GM12878 (cell line): ENCODE data around the gene AGAP1. TPM values are rescaled to one million over a fixed set of nuclear protein-coding genes. Genes with fewer than 3 reads are reported as not detected.

Experiments
- ATAC-seq: fragments of 200-7000 bp; cut with Tn5 transposase; 3 replicates; pipeline ENCODE4 v1.9.1; 2020; ENCODE audit warnings: mild to moderate bottlenecking, moderate library complexity
- BruUV-seq: library from RNA; stranded (reverse); fragments of 400-500 nt; replicated peaks from 2 replicates; lab custom pipeline; 2021; lab: Mats Ljungman, UMichigan
- CTCF ChIA-PET: fragments of 300-600 bp; sonication (Branson Sonifier 250); formaldehyde crosslinking; extraction: SDS; loops from one replicate; lab custom pipeline; 2021; ENCODE audit warnings: inconsistent platforms; lab: Yijun Ruan, JAX
- POLR2A ChIA-PET: fragments of 350-600 bp; formaldehyde crosslinking; extraction: SDS; loops from one replicate; lab custom pipeline; 2021; ENCODE audit warnings: inconsistent platforms; lab: Charles Lee
- RAD21 ChIA-PET: fragments of 300-600 bp; sonication (Branson Sonifier 250); formaldehyde crosslinking; loops from one replicate; lab custom pipeline; 2023; ENCODE audit warnings: antibody characterized with exemption; ENCODE audit not compliant: unreplicated experiment; lab: Charles Lee
- SMC1A ChIA-PET: fragments of 300-600 bp; sonication (Branson Sonifier 250); formaldehyde crosslinking; loops from one replicate; lab custom pipeline; 2023; ENCODE audit not compliant: unreplicated experiment, uncharacterized antibody; lab: Charles Lee
- DNase-seq: peaks from one replicate; pipeline ENCODE4 v3.0.0-alpha.2; 2011; ENCODE audit warnings: low read depth, low spot score
- FAIRE-seq: peaks from 3 replicates; lab custom pipeline; 2011; peaks lifted over from hg19 to GRCh38; lab: Jason Lieb, UNC
- H2AFZ ChIP-seq: 2 replicates; pipeline ENCODE4 v1.6.0; 2011; ENCODE audit warnings: low read depth, low read length, control low read depth; ENCODE audit not compliant: control insufficient read depth
- H3K27ac ChIP-seq: 2 replicates; pipeline ENCODE4 v1.5.1; 2011; ENCODE audit warnings: control low read depth; ENCODE audit not compliant: control insufficient read depth, insufficient read depth
- H3K27me3 ChIP-seq, 2 experiments: replicated peaks in 1 of 2; 2 replicates each; pipeline versions ENCODE4 v1.6.0 to v1.6.1; 2011; ENCODE audit warnings: low read length in 1 of 2; ENCODE audit not compliant: control insufficient read depth in 2 of 2, insufficient read depth in 2 of 2
- H3K36me3 ChIP-seq, 2 experiments: 2 replicates each; pipeline ENCODE4 v1.5.1; 2011; ENCODE audit warnings: low read length in 1 of 2; ENCODE audit not compliant: control insufficient read depth in 2 of 2, insufficient read depth in 2 of 2
- H3K4me1 ChIP-seq: 2 replicates; pipeline ENCODE4 v1.6.1; 2011; ENCODE audit warnings: mild to moderate bottlenecking, low read length, moderate library complexity, mixed read lengths; ENCODE audit not compliant: control insufficient read depth, insufficient read depth
- H3K4me2 ChIP-seq: 2 replicates; pipeline ENCODE4 v1.6.0; 2011; ENCODE audit warnings: control low read depth; ENCODE audit not compliant: control insufficient read depth, insufficient read depth
- H3K4me3 ChIP-seq: fragments of 200-600 bp; sonication (generic); 2 replicates; pipeline ENCODE4 v1.5.1; 2016
- H3K79me2 ChIP-seq: 2 replicates; pipeline ENCODE4 v1.6.0; 2011; ENCODE audit warnings: low read length; ENCODE audit not compliant: control insufficient read depth, insufficient read depth
- H3K9ac ChIP-seq: 2 replicates; pipeline ENCODE4 v1.8.0; 2011; ENCODE audit warnings: low read length, control low read depth, mixed read lengths; ENCODE audit not compliant: control insufficient read depth, insufficient read depth
- H3K9me3 ChIP-seq: replicated peaks from 3 replicates; pipeline ENCODE4 v1.5.1; 2011; ENCODE audit warnings: mild to moderate bottlenecking, low read length; ENCODE audit not compliant: control insufficient read depth, insufficient read depth
- H4K20me1 ChIP-seq: 2 replicates; pipeline ENCODE4 v1.6.0; 2011; ENCODE audit not compliant: control insufficient read depth, insufficient read depth
- JUNB ChIP-seq: IDR thresholded peaks from 2 replicates; pipeline ENCODE4 v1.6.1; 2016; ENCODE audit warnings: antibody characterized with exemption, mild to moderate bottlenecking
- JUND ChIP-seq: IDR thresholded peaks from 2 replicates; pipeline ENCODE4 v1.6.1; 2012; ENCODE audit warnings: low read depth, mild to moderate bottlenecking, low read length, improper control_type of control experiment, moderate library complexity
- NBN ChIP-seq: fragments of 450-650 bp; IDR thresholded peaks from 2 replicates; pipeline ENCODE4 v1.6.1; 2016
- NRF1 ChIP-seq: conservative IDR thresholded peaks from 2 replicates; pipeline ENCODE4 v1.6.1; 2011; ENCODE audit warnings: mild to moderate bottlenecking, low read depth, low read length, improper control_type of control experiment
- POLR2AphosphoS2 ChIP-seq: IDR thresholded peaks from 2 replicates; pipeline ENCODE4 v1.6.1; 2011; ENCODE audit warnings: low read depth, mild to moderate bottlenecking, low read length, improper control_type of control experiment, moderate library complexity
- RAD21 ChIP-seq: IDR thresholded peaks from 2 replicates; pipeline ENCODE4 v1.6.1; 2011; ENCODE audit warnings: mild to moderate bottlenecking, low read depth, low read length, moderate library complexity; ENCODE audit not compliant: insufficient read depth
- SMAD5 ChIP-seq: IDR thresholded peaks from 2 replicates; pipeline ENCODE4 v1.6.1; 2016; ENCODE audit warnings: antibody characterized with exemption, low read depth
- STAT3 ChIP-seq: IDR thresholded peaks from 2 replicates; pipeline ENCODE4 v1.6.1; 2011; ENCODE audit warnings: low read depth, low read length, improper control_type of control experiment
- TBL1XR1 ChIP-seq: IDR thresholded peaks from 2 replicates; pipeline ENCODE4 v1.6.1; 2012; ENCODE audit warnings: low read depth, low read length, improper control_type of control experiment
- TCF12 ChIP-seq: IDR thresholded peaks from 2 replicates; pipeline ENCODE4 v1.6.1; 2011; ENCODE audit warnings: low read depth, mild to moderate bottlenecking, low read length
- ZNF207 ChIP-seq: fragments of 450-650 bp; IDR thresholded peaks from 2 replicates; pipeline ENCODE4 v1.6.1; 2014; ENCODE audit warnings: antibody characterized with exemption, mild to moderate bottlenecking, borderline replicate concordance
- ZSCAN29 ChIP-seq: fragments of 450-650 bp; IDR thresholded peaks from 2 replicates; pipeline ENCODE4 v1.6.1; 2017; ENCODE audit warnings: mild to moderate bottlenecking, moderate library complexity
- WGBS: methylation state at CpG from one replicate; pipeline ENCODE4 v1.1.6; 2016; ENCODE audit warnings: low lambda C conversion rate; ENCODE audit not compliant: insufficient replicate concordance, insufficient coverage; ENCODE audit errors: missing lambda C conversion rate; 5-methylcytosine and 5-hydroxymethylcytosine counted together
- in situ Hi-C: fragments of 300-500 bp; cut with MboI; formaldehyde crosslinking; loops from 9 replicates; pipeline ENCODE4 v1.14.3; 2018; ENCODE audit warnings: mixed read lengths
- intact Hi-C: fragments of 100-400 bp; cut with micrococcal nuclease; formaldehyde crosslinking; loops from one replicate; pipeline ENCODE4 v1.14.2; 2022; ENCODE audit not compliant: unreplicated experiment
- polyA plus RNA-seq, 11 experiments: library from polyadenylated mRNA; depleted of rRNA in 4 of 11; unstranded in 6 of 11; stranded (reverse) in 5 of 11; fragments of >200 nt; fragmentation: Nextera tagmentation in 4 of 11; fragmentation: Illumina TruSeq in 1 of 11; extraction: Ambion mirVana in 4 of 11; extraction: Trizol in 1 of 11; gene quantifications; 1 replicate in 1 of 11; 2 replicates in 10 of 11; pipeline versions ENCODE4 v1.2.1 to v1.2.3, GENCODE V29; 2011 to 2016; ENCODE audit warnings: inconsistent platforms in 2 of 11, missing spikeins in 2 of 11, low read depth in 1 of 11
- total RNA-seq, 4 experiments: library from RNA; depleted of rRNA in 3 of 4; stranded (reverse); fragments of >200 nt in 3 of 4; fragmentation: Illumina TruSeq in 1 of 4; extraction: Trizol in 1 of 4; gene quantifications; 2 replicates each; pipeline versions ENCODE4 v1.2.1 to v1.2.3, GENCODE V29; 2013 to 2021
- TF ChIP-seq, protein P1 (sequence below): fragments of 150-350 bp; IDR thresholded peaks from 2 replicates; pipeline ENCODE4 v1.6.1; 2016; ENCODE audit warnings: low read depth, low read length
- TF ChIP-seq, protein P2 (sequence below): fragments of 450-650 bp; IDR thresholded peaks from 2 replicates; pipeline ENCODE4 v1.6.1; 2017; ENCODE audit warnings: borderline replicate concordance
- TF ChIP-seq, protein P3 (sequence below): fragments of 450-650 bp; formaldehyde crosslinking; IDR thresholded peaks from 2 replicates; pipeline ENCODE4 v1.4.0; 2020; ENCODE audit warnings: mild to moderate bottlenecking, moderate library complexity
- TF ChIP-seq, protein P4 (sequence below): fragments of 450-650 bp; IDR thresholded peaks from 2 replicates; pipeline ENCODE4 v1.6.1; 2017; ENCODE audit warnings: low read depth, mild to moderate bottlenecking, moderate library complexity

AGAP1 gene
- total and polyA plus RNA-seq, 10 of the 15 experiments (the other 5 are each of a cell fraction or from before 2014, with no cell fraction given): 0.05 to 0.15 (median 0.06) TPM; not detected in 7

DNA sequence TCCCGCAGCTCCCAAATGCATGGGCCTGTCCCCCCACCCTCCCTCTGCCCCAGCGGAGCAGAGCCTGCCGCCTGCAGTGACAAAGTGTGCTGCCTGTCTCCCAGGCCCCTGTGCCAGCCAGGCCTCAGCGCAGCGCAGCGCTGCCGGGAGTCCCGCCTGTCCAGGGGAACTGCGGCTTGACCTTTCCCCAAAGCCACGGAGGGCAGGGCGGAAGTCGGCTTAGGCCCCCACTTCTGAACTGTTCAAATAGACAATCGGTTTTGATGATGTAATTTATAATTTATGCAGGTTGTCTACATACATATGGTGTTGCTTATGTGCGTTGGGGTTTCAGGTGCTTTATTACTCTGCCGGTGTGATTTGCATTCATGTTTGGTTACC is 667.2 kb downstream of the AGAP1 start:
- in situ Hi-C loops (no loop called here), intact Hi-C loops (no loop called here)
- SMC1A ChIA-PET: no interaction called here
- FAIRE-seq: no peak
- H3K9me3 ChIP-seq: no peaks in the 10 kb centered on the region; the same call in 2 of the 3 replicates
- peaks cover 1 to 5% of the 10 kb centered on the region in 2 experiments; a peak in 2 of 4 replicates for H3K27me3 ChIP-seq
- no peak overlapping the region for H3K4me2 ChIP-seq
- ATAC-seq: no peak
- DNase-seq: no peak
- no peaks in the 10 kb centered on the region for H3K79me2 ChIP-seq
- CTCF ChIA-PET: no interaction called here
- RAD21 ChIA-PET: no interaction called here
- H3K27ac ChIP-seq: no peak overlapping the region
- H2AFZ ChIP-seq: no peak overlapping the region
- no peak overlapping the region for H3K4me3 ChIP-seq
- no peak overlapping the region for H3K9ac ChIP-seq
- H3K4me1 ChIP-seq: no peaks in the 10 kb centered on the region
- TF ChIP-seq RAD21 (no peak), NRF1 (no peak), TBL1XR1 (no peak), TCF12 (no peak), POLR2AphosphoS2 (no peak), ZSCAN29 (no peak), NBN (no peak), STAT3 (no peak), JUNB (no peak), ZNF207 (no peak), JUND (no peak), SMAD5 (no peak)
- TF ChIP-seq, protein P1, sequence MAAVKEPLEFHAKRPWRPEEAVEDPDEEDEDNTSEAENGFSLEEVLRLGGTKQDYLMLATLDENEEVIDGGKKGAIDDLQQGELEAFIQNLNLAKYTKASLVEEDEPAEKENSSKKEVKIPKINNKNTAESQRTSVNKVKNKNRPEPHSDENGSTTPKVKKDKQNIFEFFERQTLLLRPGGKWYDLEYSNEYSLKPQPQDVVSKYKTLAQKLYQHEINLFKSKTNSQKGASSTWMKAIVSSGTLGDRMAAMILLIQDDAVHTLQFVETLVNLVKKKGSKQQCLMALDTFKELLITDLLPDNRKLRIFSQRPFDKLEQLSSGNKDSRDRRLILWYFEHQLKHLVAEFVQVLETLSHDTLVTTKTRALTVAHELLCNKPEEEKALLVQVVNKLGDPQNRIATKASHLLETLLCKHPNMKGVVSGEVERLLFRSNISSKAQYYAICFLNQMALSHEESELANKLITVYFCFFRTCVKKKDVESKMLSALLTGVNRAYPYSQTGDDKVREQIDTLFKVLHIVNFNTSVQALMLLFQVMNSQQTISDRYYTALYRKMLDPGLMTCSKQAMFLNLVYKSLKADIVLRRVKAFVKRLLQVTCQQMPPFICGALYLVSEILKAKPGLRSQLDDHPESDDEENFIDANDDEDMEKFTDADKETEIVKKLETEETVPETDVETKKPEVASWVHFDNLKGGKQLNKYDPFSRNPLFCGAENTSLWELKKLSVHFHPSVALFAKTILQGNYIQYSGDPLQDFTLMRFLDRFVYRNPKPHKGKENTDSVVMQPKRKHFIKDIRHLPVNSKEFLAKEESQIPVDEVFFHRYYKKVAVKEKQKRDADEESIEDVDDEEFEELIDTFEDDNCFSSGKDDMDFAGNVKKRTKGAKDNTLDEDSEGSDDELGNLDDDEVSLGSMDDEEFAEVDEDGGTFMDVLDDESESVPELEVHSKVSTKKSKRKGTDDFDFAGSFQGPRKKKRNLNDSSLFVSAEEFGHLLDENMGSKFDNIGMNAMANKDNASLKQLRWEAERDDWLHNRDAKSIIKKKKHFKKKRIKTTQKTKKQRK: no peak
- TF ChIP-seq, protein P2, sequence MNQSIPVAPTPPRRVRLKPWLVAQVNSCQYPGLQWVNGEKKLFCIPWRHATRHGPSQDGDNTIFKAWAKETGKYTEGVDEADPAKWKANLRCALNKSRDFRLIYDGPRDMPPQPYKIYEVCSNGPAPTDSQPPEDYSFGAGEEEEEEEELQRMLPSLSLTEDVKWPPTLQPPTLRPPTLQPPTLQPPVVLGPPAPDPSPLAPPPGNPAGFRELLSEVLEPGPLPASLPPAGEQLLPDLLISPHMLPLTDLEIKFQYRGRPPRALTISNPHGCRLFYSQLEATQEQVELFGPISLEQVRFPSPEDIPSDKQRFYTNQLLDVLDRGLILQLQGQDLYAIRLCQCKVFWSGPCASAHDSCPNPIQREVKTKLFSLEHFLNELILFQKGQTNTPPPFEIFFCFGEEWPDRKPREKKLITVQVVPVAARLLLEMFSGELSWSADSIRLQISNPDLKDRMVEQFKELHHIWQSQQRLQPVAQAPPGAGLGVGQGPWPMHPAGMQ: no peak
- TF ChIP-seq, protein P3, sequence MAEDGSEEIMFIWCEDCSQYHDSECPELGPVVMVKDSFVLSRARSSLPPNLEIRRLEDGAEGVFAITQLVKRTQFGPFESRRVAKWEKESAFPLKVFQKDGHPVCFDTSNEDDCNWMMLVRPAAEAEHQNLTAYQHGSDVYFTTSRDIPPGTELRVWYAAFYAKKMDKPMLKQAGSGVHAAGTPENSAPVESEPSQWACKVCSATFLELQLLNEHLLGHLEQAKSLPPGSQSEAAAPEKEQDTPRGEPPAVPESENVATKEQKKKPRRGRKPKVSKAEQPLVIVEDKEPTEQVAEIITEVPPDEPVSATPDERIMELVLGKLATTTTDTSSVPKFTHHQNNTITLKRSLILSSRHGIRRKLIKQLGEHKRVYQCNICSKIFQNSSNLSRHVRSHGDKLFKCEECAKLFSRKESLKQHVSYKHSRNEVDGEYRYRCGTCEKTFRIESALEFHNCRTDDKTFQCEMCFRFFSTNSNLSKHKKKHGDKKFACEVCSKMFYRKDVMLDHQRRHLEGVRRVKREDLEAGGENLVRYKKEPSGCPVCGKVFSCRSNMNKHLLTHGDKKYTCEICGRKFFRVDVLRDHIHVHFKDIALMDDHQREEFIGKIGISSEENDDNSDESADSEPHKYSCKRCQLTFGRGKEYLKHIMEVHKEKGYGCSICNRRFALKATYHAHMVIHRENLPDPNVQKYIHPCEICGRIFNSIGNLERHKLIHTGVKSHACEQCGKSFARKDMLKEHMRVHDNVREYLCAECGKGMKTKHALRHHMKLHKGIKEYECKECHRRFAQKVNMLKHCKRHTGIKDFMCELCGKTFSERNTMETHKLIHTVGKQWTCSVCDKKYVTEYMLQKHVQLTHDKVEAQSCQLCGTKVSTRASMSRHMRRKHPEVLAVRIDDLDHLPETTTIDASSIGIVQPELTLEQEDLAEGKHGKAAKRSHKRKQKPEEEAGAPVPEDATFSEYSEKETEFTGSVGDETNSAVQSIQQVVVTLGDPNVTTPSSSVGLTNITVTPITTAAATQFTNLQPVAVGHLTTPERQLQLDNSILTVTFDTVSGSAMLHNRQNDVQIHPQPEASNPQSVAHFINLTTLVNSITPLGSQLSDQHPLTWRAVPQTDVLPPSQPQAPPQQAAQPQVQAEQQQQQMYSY (CRISPR knock-in tag): no peak
- TF ChIP-seq, protein P4, sequence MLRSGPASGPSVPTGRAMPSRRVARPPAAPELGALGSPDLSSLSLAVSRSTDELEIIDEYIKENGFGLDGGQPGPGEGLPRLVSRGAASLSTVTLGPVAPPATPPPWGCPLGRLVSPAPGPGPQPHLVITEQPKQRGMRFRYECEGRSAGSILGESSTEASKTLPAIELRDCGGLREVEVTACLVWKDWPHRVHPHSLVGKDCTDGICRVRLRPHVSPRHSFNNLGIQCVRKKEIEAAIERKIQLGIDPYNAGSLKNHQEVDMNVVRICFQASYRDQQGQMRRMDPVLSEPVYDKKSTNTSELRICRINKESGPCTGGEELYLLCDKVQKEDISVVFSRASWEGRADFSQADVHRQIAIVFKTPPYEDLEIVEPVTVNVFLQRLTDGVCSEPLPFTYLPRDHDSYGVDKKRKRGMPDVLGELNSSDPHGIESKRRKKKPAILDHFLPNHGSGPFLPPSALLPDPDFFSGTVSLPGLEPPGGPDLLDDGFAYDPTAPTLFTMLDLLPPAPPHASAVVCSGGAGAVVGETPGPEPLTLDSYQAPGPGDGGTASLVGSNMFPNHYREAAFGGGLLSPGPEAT: no peak
- no peaks in the 10 kb centered on the region for H4K20me1 ChIP-seq
- BruUV-seq: no TSS peak
- WGBS: 55% methylated on average over 13 of the region's 15 CpGs
- no peaks in the 10 kb centered on the region for H3K36me3 ChIP-seq
- POLR2A ChIA-PET: no interaction called here
